CD4-positive, alpha-beta memory T cell (primary cell): ENCODE data around the gene ROBO3. TPM values are rescaled to one million over a fixed set of nuclear protein-coding genes. Genes with fewer than 3 reads are reported as not detected.

Experiments
- CTCF ChIA-PET: fragments of 350-600 bp; sonication (Branson Sonifier 250); formaldehyde crosslinking; loops from one replicate; lab custom pipeline; 2021; ENCODE audit warnings: inconsistent platforms; ENCODE audit not compliant: partially characterized antibody; lab: Charles Lee
- POLR2A ChIA-PET: fragments of 350-600 bp; sonication (Branson Sonifier 250); formaldehyde crosslinking; loops from one replicate; lab custom pipeline; 2021; ENCODE audit not compliant: partially characterized antibody; lab: Charles Lee
- DNase-seq, 5 donors: peaks; one replicate each; pipeline versions ENCODE4 v3.0.0 to v3.0.0-alpha.2; 2020 to 2022; ENCODE audit warnings: mixed read lengths in 1 of 5
- H3K27ac ChIP-seq: one replicate; pipeline ENCODE4 v1.7.0; 2013; ENCODE audit warnings: low read depth, low read length
- H3K27me3 ChIP-seq: 2 replicates; pipeline ENCODE4 v1.7.0; 2013; ENCODE audit warnings: mild to moderate bottlenecking, low read length, moderate library complexity; ENCODE audit not compliant: insufficient read depth
- H3K36me3 ChIP-seq: 2 replicates; pipeline ENCODE4 v1.7.0; 2013; ENCODE audit warnings: mild to moderate bottlenecking, low read length, moderate library complexity; ENCODE audit not compliant: insufficient read depth
- H3K4me1 ChIP-seq: 2 replicates; pipeline ENCODE4 v1.7.0; 2013; ENCODE audit warnings: mild to moderate bottlenecking, low read length, moderate library complexity; ENCODE audit not compliant: insufficient read depth
- H3K4me3 ChIP-seq, 2 donors: one replicate each; pipeline ENCODE4 v1.7.0; 2013; ENCODE audit warnings: low read length in 2 of 2, mild to moderate bottlenecking in 1 of 2
- H3K9me3 ChIP-seq, 2 donors: one replicate each; pipeline ENCODE4 v1.7.0; 2013; ENCODE audit warnings: low read length in 2 of 2, control low read depth in 1 of 2; ENCODE audit not compliant: control insufficient read depth in 1 of 2
- H3K27ac Mint-ChIP-seq, 7 donors: one replicate each; pipeline ENCODE4 v1.8.0; 2020 to 2021; ENCODE audit warnings: mixed read lengths in 7 of 7, mild to moderate bottlenecking in 6 of 7, inconsistent platforms in 3 of 7, moderate library complexity in 3 of 7
- H3K27me3 Mint-ChIP-seq, 2 donors: one replicate each; pipeline ENCODE4 v1.8.0; 2020 to 2021; ENCODE audit warnings: mixed read lengths in 2 of 2
- H3K36me3 Mint-ChIP-seq, 2 donors: one replicate each; pipeline ENCODE4 v1.8.0; 2020 to 2021; ENCODE audit warnings: mixed read lengths in 2 of 2, inconsistent platforms in 1 of 2, mild to moderate bottlenecking in 1 of 2
- H3K4me1 Mint-ChIP-seq, 4 donors: one replicate each; pipeline ENCODE4 v1.8.0; 2020 to 2021; ENCODE audit warnings: mixed read lengths in 4 of 4, mild to moderate bottlenecking in 1 of 4
- H3K4me3 Mint-ChIP-seq, 8 donors: one replicate each; pipeline ENCODE4 v1.8.0; 2020 to 2021; ENCODE audit warnings: mixed read lengths in 8 of 8, mild to moderate bottlenecking in 7 of 8, moderate library complexity in 6 of 8, inconsistent platforms in 3 of 8
- H3K9me3 Mint-ChIP-seq, 8 donors: one replicate each; pipeline ENCODE4 v1.8.0; 2020 to 2021; ENCODE audit warnings: mixed read lengths in 8 of 8, mild to moderate bottlenecking in 5 of 8, inconsistent platforms in 3 of 8, moderate library complexity in 1 of 8
- intact Hi-C: fragments of 100-400 bp; cut with micrococcal nuclease; formaldehyde crosslinking; loops from one replicate; pipeline ENCODE4 v1.15.1; 2023
- polyA plus RNA-seq, 2 donors: library from polyadenylated mRNA; unstranded; fragments of 300-500 nt; fragmentation: Illumina TruSeq; gene quantifications; one replicate each; pipeline ENCODE4 v1.2.3, GENCODE V29; 2021
- total RNA-seq, 2 experiments: library from RNA; stranded (reverse); gene quantifications; one replicate each; pipeline ENCODE4 v1.2.3, GENCODE V29; 2021

ROBO3 gene
- total and polyA plus RNA-seq, 4 experiments from 2014 or later, result 0.70 to 18.1 (median 9.1) TPM

DNA sequence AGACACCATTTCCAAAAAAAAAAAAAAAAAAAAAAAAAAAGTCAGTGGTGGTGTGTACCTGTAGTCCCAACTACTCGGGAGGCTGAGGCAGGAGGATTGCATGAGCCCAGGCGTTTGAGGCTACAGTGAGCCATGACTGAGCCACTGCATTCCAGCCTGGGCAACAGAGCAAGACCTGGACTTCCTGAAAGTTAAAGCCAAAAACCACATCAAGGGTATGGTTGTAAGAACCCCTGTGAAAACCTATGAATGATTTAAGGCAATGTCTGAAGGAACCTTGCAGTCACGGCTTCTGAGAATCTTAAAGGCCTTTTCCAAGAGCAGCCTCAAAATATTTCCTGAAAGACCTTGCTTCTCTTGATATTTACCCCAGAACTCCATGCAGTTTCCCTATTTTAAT is 34.5 kb upstream of the ROBO3 start:
- Mint-ChIP-seq H3K27ac (no peak overlapping the region), H3K36me3 (no peaks in the 10 kb centered on the region), H3K4me1 (no peaks in the 10 kb centered on the region), H3K9me3 (no peaks in the 10 kb centered on the region), H3K4me3 (no peak overlapping the region), H3K27me3 (peaks cover 11 to 32% of the 10 kb centered on the region in 2 donors)
- no peaks in the 10 kb centered on the region for H3K4me1 ChIP-seq
- H3K27me3 ChIP-seq, result no peaks in the 10 kb centered on the region
- H3K4me3 ChIP-seq, result no peak overlapping the region
- intact Hi-C loops, result no loop called here
- POLR2A ChIA-PET, result no interaction called here
- CTCF ChIA-PET, result interaction anchor here (0.7 kb wide), 1 partner anchor 12 kb away, joined by 3 read pairs; no protein-coding TSS in a partner anchor
- no peak for DNase-seq
- H3K9me3 ChIP-seq, result no peaks in the 10 kb centered on the region
- H3K36me3 ChIP-seq, result no peaks in the 10 kb centered on the region
- H3K27ac ChIP-seq, result no peak overlapping the region

DNA sequence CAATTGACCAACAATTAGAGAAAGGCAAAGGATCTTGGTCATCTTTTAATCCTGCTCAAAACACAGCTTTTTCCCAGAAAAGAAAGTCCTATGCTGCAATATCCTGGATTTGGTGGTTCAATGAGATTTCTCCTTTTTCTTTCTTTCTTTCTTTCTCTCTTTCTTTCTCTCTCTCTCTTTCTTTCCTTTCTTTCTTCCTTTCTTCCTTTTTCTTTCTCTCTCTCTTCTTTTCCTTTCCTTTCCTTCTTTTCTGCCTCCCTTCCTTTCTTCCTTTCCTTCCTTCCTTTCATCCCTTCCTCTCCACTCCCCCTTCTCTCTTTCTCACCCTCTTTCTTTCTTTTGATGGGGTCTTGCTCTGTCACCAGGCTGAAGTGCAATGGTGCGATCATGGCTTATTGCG is 33.3 kb upstream of the ROBO3 start:
- H3K36me3 Mint-ChIP-seq, result no peaks in the 10 kb centered on the region
- ChIA-PET CTCF (interaction anchor here (1.3 to 9.8 kb wide), 4 partner anchors 10 to 161 kb away, joined by 3 to 166 read pairs (median 50); partner anchors contain the start of genes MSANTD2, SIAE and SPA17), POLR2A (no interaction called here)
- Histone ChIP-seq H3K27me3 (no peaks in the 10 kb centered on the region), H3K9me3 (no peaks in the 10 kb centered on the region), H3K36me3 (no peaks in the 10 kb centered on the region), H3K4me3 (no peak overlapping the region), H3K27ac (no peak overlapping the region), H3K4me1 (peaks cover 5% of the 10 kb centered on the region)
- intact Hi-C loops, result no loop called here
- peaks cover 9 to 37% of the 10 kb centered on the region in 2 donors for H3K27me3 Mint-ChIP-seq
- peak overlapping the region in 1 of 8 donors; percentile 7 for H3K4me3 Mint-ChIP-seq
- no peak for DNase-seq
- no peak overlapping the region for H3K27ac Mint-ChIP-seq
- H3K4me1 Mint-ChIP-seq, result peaks cover 2 to 6% (median 5%) of the 10 kb centered on the region in 4 donors
- no peaks in the 10 kb centered on the region for H3K9me3 Mint-ChIP-seq

DNA sequence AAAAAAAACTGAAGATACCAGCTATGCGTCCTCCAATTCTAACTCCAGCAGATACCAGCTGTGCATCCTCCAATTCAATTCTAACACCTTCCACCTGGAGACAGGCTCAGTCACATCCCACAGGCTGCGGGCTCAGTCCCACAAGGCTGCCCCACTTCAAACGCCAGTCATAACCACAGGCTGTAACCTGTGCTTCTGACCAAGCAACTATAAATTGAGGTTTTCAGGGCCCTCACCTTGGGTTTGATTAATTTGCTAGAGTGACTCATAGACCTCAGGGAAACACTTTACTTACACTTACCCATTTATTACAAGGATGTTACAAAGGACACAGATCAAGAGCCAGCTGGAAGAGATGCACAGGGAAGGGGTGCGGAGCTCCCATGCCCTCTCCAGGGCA is 32.7 kb upstream of the ROBO3 start:
- H3K36me3 Mint-ChIP-seq, result no peaks in the 10 kb centered on the region
- intact Hi-C loops, result no loop called here

DNA sequence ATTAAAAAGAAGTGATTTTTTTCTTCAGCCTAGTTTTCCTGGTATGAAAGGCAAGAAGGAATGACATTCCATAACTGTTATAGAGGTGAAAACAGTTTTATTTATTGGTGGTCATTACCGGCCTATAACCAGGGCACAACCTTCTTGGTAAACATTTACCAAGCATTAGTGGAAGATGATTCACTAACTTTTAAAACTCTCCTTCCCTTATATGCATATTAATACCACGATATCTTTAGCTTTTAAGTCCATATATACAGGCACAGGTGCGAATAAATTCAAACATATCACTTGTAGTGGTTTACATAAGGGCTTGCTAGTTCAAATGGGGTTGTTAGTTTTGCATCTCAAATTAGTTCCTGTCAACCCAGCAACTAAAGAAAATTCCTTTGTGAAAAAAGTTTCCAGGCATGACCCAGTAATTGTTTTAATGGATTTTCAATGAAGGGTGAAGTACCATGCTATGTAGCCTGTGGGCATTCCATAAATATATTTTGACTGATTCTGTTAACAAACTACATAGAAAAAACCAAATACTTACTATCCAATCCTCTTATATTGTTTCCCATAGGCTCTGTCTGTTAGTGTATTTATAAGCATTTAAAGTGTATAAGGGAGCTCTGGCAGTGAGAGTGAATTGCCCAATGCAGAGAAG is 30.6 kb upstream of the ROBO3 start:
- Mint-ChIP-seq H3K9me3 (no peaks in the 10 kb centered on the region), H3K4me1 (peaks cover 4 to 12% (median 9%) of the 10 kb centered on the region in 4 donors), H3K4me3 (no peak overlapping the region), H3K27me3 (peaks cover 21 to 49% of the 10 kb centered on the region in 2 donors), H3K36me3 (no peaks in the 10 kb centered on the region), H3K27ac (no peak overlapping the region)
- ChIA-PET CTCF (interaction anchor here (0.5 to 9.8 kb wide), 4 partner anchors 37 to 799 kb away, joined by 3 to 166 read pairs (median 64); partner anchors contain the start of genes MSANTD2, SIAE and SPA17), POLR2A (no interaction called here)
- H3K9me3 ChIP-seq, result no peaks in the 10 kb centered on the region
- no peak overlapping the region for H3K4me3 ChIP-seq
- no peak overlapping the region for H3K27ac ChIP-seq
- H3K4me1 ChIP-seq, result peaks cover 7% of the 10 kb centered on the region
- intact Hi-C loops, result no loop called here
- DNase-seq, result no peak
- H3K36me3 ChIP-seq, result no peaks in the 10 kb centered on the region
- peaks cover 15% of the 10 kb centered on the region for H3K27me3 ChIP-seq

More for the DNA sequence above, 32.7 kb upstream of the ROBO3 start:
- Histone ChIP-seq H3K36me3 (no peaks in the 10 kb centered on the region), H3K4me3 (no peak overlapping the region), H3K4me1 (peaks cover 5% of the 10 kb centered on the region), H3K27ac (no peak overlapping the region), H3K9me3 (no peaks in the 10 kb centered on the region), H3K27me3 (peaks cover under 1% of the 10 kb centered on the region)
- ChIA-PET POLR2A (interaction anchor here (1.2 kb wide), 1 partner anchor 32 kb away, joined by 5 read pairs; the partner anchor contains the start of gene MSANTD2), CTCF (interaction anchor here (1.1 to 9.8 kb wide), 7 partner anchors 11 to 187 kb away, joined by 3 to 166 read pairs (median 3); partner anchors contain the start of genes MSANTD2, SIAE and SPA17)
- Mint-ChIP-seq H3K9me3 (no peaks in the 10 kb centered on the region), H3K27ac (no peak overlapping the region), H3K27me3 (peaks cover 7 to 40% of the 10 kb centered on the region in 2 donors), H3K4me1 (peaks cover 4 to 12% (median 9%) of the 10 kb centered on the region in 4 donors), H3K4me3 (no peak overlapping the region)
- DNase-seq, result no peak

DNA sequence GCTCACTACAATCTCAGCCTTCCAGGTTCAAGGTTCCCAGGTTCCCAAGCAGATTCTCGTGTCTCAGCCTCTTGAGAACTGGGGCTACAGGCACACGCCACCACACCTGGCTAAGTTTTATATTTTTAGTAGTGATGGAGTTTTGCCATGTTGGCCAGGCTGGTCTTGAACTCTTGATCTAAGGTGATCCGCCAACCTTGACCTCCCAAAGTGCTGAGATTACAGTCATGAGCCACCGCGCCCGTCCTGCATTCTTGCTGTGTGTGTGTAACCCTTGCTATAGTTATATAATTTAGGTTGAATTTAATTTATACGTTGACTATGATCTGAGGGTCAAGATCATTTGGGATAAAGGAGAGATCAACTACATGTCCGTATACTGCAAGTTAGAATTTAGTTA is 29.3 kb upstream of the ROBO3 start:
- intact Hi-C loops, result loop anchor here (2.0 kb wide), 1 partner anchor 35 kb away; the partner anchor contains the start of gene MSANTD2
- Histone ChIP-seq H3K9me3 (no peaks in the 10 kb centered on the region), H3K4me1 (peaks cover 10% of the 10 kb centered on the region), H3K4me3 (no peak overlapping the region), H3K27ac (no peak overlapping the region), H3K36me3 (no peaks in the 10 kb centered on the region), H3K27me3 (peaks cover 27% of the 10 kb centered on the region)
- Mint-ChIP-seq H3K4me3 (peak overlapping the region in 5 of 8 donors; percentile 65 to 82 (median 75)), H3K4me1 (peaks cover 8 to 21% (median 14%) of the 10 kb centered on the region in 4 donors), H3K9me3 (no peaks in the 10 kb centered on the region), H3K36me3 (no peaks in the 10 kb centered on the region), H3K27ac (peak overlapping the region in 1 of 7 donors; percentile 13), H3K27me3 (peaks cover 32 to 58% of the 10 kb centered on the region in 2 donors)
- CTCF ChIA-PET, result interaction anchor here (0.7 to 9.8 kb wide), 21 partner anchors 11 to 698 kb away, joined by 3 to 166 read pairs (median 5); partner anchors contain the start of genes MSANTD2, SIAE and SPA17
- POLR2A ChIA-PET, result interaction anchor here (0.9 to 1.9 kb wide), 6 partner anchors 35 to 167 kb away, joined by 4 to 5 read pairs (median 5); partner anchors contain the start of gene MSANTD2
- DNase-seq, result no peak

DNA sequence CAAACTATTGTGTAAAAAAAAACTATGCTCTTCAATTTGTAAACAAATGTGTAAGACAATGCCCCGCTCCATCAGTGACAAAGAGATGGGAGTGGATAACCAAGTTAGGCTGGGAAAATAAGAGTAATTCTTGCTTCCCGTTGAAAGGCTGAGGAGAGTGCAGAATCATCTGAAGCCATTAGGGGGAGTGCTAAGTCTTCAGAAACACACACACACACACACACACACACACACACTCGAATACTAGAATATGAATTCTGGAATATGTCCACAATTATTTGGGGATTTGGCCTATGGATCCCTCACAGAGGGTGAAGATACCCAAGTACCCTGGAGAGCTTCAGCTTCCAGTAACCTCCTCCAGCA is 27.8 kb upstream of the ROBO3 start:
- H3K27ac Mint-ChIP-seq, result peak overlapping the region in 1 of 7 donors; percentile 74
- H3K27ac ChIP-seq, result no peak overlapping the region
- H3K4me1 ChIP-seq, result peaks cover 10% of the 10 kb centered on the region
- intact Hi-C loops, result loop anchor here (1.0 to 2.0 kb wide), 5 partner anchors 37 to 193 kb away; partner anchors contain the start of gene MSANTD2
- H3K36me3 Mint-ChIP-seq, result no peaks in the 10 kb centered on the region
- peaks cover 41% of the 10 kb centered on the region for H3K27me3 ChIP-seq
- ChIA-PET POLR2A (interaction anchor here (1.5 to 1.9 kb wide), 5 partner anchors 38 to 167 kb away, joined by 3 to 5 read pairs (median 5); partner anchors contain the start of genes MSANTD2, SIAE and SPA17), CTCF (interaction anchor here (0.6 to 9.8 kb wide), 26 partner anchors 8 to 197 kb away, joined by 3 to 166 read pairs (median 4); partner anchors contain the start of genes ESAM, MSANTD2, ROBO3 and SIAE)
- H3K4me1 Mint-ChIP-seq, result peaks cover 8 to 21% (median 14%) of the 10 kb centered on the region in 4 donors
- no peaks in the 10 kb centered on the region for H3K9me3 ChIP-seq
- peaks cover 43 to 70% of the 10 kb centered on the region in 2 donors for H3K27me3 Mint-ChIP-seq
- H3K4me3 ChIP-seq, result no peak overlapping the region
- peak overlapping the region in 1 of 8 donors; percentile 84 for H3K4me3 Mint-ChIP-seq
- DNase-seq, result peak in 1 of 5 donors; percentile 10
- no peaks in the 10 kb centered on the region for H3K9me3 Mint-ChIP-seq
- no peaks in the 10 kb centered on the region for H3K36me3 ChIP-seq

DNA sequence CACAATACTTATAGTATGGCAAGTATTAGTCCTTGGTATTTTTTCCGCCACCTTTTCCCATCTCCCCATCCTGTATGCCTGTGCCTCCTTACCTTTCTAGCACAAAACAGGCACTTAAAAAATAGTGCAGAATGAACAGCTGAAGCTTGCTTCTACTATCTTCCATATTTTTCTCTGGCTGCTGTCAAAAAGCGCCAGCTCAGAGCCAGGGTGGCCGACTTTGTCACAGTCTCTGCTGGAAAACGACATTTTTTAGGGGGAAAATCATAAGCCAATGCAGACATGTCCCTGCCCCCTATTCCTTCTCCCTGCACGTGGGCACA is 26.5 kb upstream of the ROBO3 start:
- Mint-ChIP-seq H3K27ac (no peak overlapping the region), H3K36me3 (no peaks in the 10 kb centered on the region), H3K4me1 (peaks cover 8 to 25% (median 17%) of the 10 kb centered on the region in 4 donors), H3K9me3 (no peaks in the 10 kb centered on the region), H3K27me3 (peaks cover 50 to 71% of the 10 kb centered on the region in 2 donors), H3K4me3 (peak overlapping the region in 4 of 8 donors; percentile 10 to 56 (median 32))
- H3K4me1 ChIP-seq, result peaks cover 10% of the 10 kb centered on the region
- no peak overlapping the region for H3K4me3 ChIP-seq
- no peaks in the 10 kb centered on the region for H3K9me3 ChIP-seq
- H3K27me3 ChIP-seq, result peaks cover 53% of the 10 kb centered on the region
- intact Hi-C loops, result no loop called here
- DNase-seq, result no peak
- ChIA-PET CTCF (interaction anchor here (1.1 to 9.8 kb wide), 9 partner anchors 10 to 195 kb away, joined by 3 to 166 read pairs (median 16); partner anchors contain the start of genes ESAM, MSANTD2, ROBO3 and SIAE), POLR2A (interaction anchor here (1.5 kb wide), 1 partner anchor 165 kb away, joined by 3 read pairs; the partner anchor contains the start of genes SIAE and SPA17)
- H3K27ac ChIP-seq, result no peak overlapping the region
- H3K36me3 ChIP-seq, result no peaks in the 10 kb centered on the region
